Measurements from ENCODE around the gene CEACAM18.

DNA sequence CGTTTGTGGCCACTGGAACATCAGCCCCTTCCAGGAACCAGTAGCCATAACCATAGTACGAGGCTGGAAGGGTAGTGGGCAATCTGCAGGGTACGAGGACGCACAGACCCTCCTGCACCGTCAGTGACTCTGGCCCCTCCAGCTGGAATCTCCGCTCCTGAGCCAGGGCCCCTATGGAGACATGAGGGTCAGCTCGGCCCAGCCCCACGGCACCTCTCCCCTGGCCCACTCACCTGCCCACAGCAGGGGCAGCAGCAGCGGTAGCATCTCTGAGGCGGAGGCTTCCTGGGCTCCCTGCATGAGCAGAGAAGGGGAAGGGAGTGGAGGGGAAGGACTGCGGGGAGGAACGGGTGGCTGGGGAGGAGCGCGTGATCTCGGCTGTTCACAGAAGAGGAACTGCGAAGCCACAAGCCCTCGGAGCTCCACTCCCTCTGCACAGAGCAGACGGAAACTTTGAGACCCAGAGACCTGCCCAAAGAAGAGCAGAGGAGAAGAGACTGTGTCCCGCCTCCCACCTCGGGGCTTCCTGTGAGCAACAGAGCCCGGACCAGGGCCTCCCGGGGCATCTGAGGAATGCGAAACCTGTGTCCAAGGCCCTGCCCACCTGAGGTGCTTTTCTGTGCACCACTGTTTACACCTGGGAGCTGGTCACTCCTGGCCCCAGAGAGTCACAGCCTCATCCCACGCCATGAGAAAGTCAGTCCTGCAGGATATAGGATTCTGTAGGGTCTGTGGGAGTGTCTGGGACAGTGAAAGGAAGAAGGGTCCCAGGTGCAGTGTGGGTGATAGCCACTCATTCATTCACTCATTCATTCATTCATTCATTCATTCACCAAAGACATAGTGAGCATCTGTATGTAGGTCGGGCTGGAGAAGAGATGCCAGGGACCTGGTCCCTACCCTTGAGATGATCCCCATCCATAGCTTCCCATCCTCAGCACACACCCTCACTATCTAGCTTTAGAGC, 53.3 kb downstream of the CEACAM18 start, which contains the start of gene SIGLEC6:
- TF ChIP-seq RAD21 (IDR thresholded peaks at IDR 0.05 in 1 of 2, conservative IDR thresholded peaks at IDR 0.05 in 1 of 2; ENCODE audit: low read depth in 2 of 2, low read length in 2 of 2) = no peak
- no peak for TF ChIP-seq CTCF (IDR thresholded peaks at IDR 0.05; ENCODE audit: control extremely low read depth in 1 of 3, insufficient read depth in 1 of 3, low read depth in 1 of 3, low read length in 3 of 3)

All from H1 (cell line).